BLaER1 (cell line): ENCODE results near the gene TSPAN15.

ENCODE experiments used
- H3K27ac ChIP-seq: shearing (Covaris generic); formaldehyde crosslinking; 2 replicates; pipeline ENCODE4 v1.8.1; 2022
- H3K27me3 ChIP-seq: shearing (Covaris generic); formaldehyde crosslinking; 2 replicates; pipeline ENCODE4 v1.8.1; 2022
- H3K36me3 ChIP-seq: shearing (Covaris generic); formaldehyde crosslinking; 2 replicates; pipeline ENCODE4 v1.8.1; 2022
- H3K4me1 ChIP-seq: shearing (Covaris generic); formaldehyde crosslinking; 2 replicates; pipeline ENCODE4 v1.8.1; 2022
- H3K4me2 ChIP-seq: shearing (Covaris generic); formaldehyde crosslinking; 2 replicates; pipeline ENCODE4 v1.8.1; 2022
- H3K4me3 ChIP-seq: shearing (Covaris generic); formaldehyde crosslinking; 2 replicates; pipeline ENCODE4 v1.8.1; 2022
- H3K9ac ChIP-seq: shearing (Covaris generic); formaldehyde crosslinking; 2 replicates; pipeline ENCODE4 v1.8.1; 2022
- H3K9me3 ChIP-seq: shearing (Covaris generic); formaldehyde crosslinking; 2 replicates; pipeline ENCODE4 v1.8.1; 2022
- H4K20me1 ChIP-seq: shearing (Covaris generic); formaldehyde crosslinking; 2 replicates; pipeline ENCODE4 v1.8.1; 2022
- Cebpa-rat ChIP-seq: shearing (Covaris generic); IDR thresholded peaks from 2 replicates; pipeline ENCODE4 v1.8.1; 2022

TSPAN15 gene

GRCh38 chr10:69408318-69409175 lies 42.7 kb upstream of the TSPAN15 start:
- peak overlapping the region; percentile 66 for H3K27ac ChIP-seq

GRCh38 chr10:69409176-69409495 lies 42.1 kb upstream of the TSPAN15 start:
- TF ChIP-seq Cebpa-rat = no peak
- Histone ChIP-seq H4K20me1 (no peaks in the 10 kb centered on the region), H3K27ac (peak overlapping the region; percentile 66), H3K27me3 (peaks cover 8% of the 10 kb centered on the region), H3K36me3 (no peaks in the 10 kb centered on the region), H3K9ac (peak overlapping the region; percentile 51), H3K4me2 (peak overlapping the region; percentile 85), H3K4me1 (peaks cover 41% of the 10 kb centered on the region), H3K4me3 (peak overlapping the region; percentile 62), H3K9me3 (no peaks in the 10 kb centered on the region)

More at GRCh38 chr10:69408318-69409175, 42.7 kb upstream of the TSPAN15 start:
- H3K4me1 ChIP-seq = peaks cover 41% of the 10 kb centered on the region
- no peak for TF ChIP-seq Cebpa-rat
- no peaks in the 10 kb centered on the region for H3K9me3 ChIP-seq
- peaks cover 8% of the 10 kb centered on the region for H3K27me3 ChIP-seq
- no peaks in the 10 kb centered on the region for H4K20me1 ChIP-seq
- peak overlapping the region; percentile 62 for H3K4me3 ChIP-seq
- H3K4me2 ChIP-seq = peak overlapping the region; percentile 85
- peak overlapping the region; percentile 51 for H3K9ac ChIP-seq
- H3K36me3 ChIP-seq = no peaks in the 10 kb centered on the region

DNA sequence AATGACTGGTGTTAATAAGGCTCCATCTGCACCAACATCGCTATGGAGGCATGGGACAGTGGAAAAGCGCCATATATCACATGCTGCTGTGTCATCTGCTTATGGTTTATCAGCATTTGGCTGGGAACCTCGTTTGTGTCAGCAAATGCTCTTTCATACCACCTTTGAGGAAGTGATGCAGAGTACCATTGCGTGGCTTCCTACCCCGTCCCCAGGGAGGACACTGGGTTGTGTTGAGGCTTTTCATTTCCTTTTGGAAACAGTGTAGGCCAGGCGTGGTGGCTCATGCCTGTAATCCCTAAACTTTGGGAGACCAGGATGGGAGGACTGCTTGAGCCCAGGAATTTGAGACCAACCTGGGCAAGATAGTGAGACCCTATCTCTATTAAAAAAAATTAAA lies 41.3 kb upstream of the TSPAN15 start:
- no peak for TF ChIP-seq Cebpa-rat
- H3K9me3 ChIP-seq = no peaks in the 10 kb centered on the region
- no peaks in the 10 kb centered on the region for H3K36me3 ChIP-seq
- no peaks in the 10 kb centered on the region for H4K20me1 ChIP-seq
- H3K27me3 ChIP-seq = peaks cover 8% of the 10 kb centered on the region
- H3K4me3 ChIP-seq = no peak overlapping the region
- peaks cover 41% of the 10 kb centered on the region for H3K4me1 ChIP-seq
- no peak overlapping the region for H3K9ac ChIP-seq
- H3K4me2 ChIP-seq = peak overlapping the region; percentile 85
- no peak overlapping the region for H3K27ac ChIP-seq

DNA sequence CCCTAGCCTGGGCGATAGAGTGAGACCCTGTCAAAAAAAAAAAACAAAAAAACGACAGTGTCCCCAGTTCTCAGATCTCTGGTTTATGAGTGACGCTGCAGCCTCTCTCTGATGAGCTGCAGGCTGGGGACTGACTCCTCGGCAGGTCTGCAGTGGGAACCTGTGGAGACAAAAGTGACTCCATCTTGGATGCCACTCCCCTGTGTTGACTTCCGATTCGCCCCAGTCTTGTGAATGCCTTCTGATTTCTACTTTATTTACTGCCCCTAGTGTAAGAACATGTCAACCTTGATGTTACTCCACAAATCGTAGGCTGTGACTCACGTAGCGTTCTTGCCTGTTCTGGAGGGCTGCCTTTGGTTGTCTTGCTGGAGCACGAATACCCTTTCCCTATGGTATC lies 40.8 kb upstream of the TSPAN15 start:
- TF ChIP-seq Cebpa-rat = no peak

GRCh38 chr10:69411476-69411875 lies 39.8 kb upstream of the TSPAN15 start:
- Histone ChIP-seq H3K4me3 (no peak overlapping the region), H3K9me3 (no peaks in the 10 kb centered on the region), H3K4me2 (no peak overlapping the region), H3K4me1 (peaks cover 36% of the 10 kb centered on the region), H3K36me3 (no peaks in the 10 kb centered on the region), H3K9ac (no peak overlapping the region), H3K27me3 (peaks cover 8% of the 10 kb centered on the region), H4K20me1 (no peaks in the 10 kb centered on the region), H3K27ac (no peak overlapping the region)
- no peak for TF ChIP-seq Cebpa-rat

More for the DNA sequence above, 40.8 kb upstream of the TSPAN15 start:
- H3K4me3 ChIP-seq = no peak overlapping the region
- H3K4me1 ChIP-seq = peaks cover 41% of the 10 kb centered on the region
- H3K9me3 ChIP-seq = no peaks in the 10 kb centered on the region
- peak overlapping the region; percentile 85 for H3K4me2 ChIP-seq
- H3K27me3 ChIP-seq = peaks cover 8% of the 10 kb centered on the region
- H3K27ac ChIP-seq = no peak overlapping the region
- H3K9ac ChIP-seq = no peak overlapping the region
- H4K20me1 ChIP-seq = no peaks in the 10 kb centered on the region
- H3K36me3 ChIP-seq = no peaks in the 10 kb centered on the region

- no peak overlapping the region for H3K4me3 ChIP-seq
- no peaks in the 10 kb centered on the region for H4K20me1 ChIP-seq
- TF ChIP-seq Cebpa-rat = no peak
- no peaks in the 10 kb centered on the region for H3K36me3 ChIP-seq
- H3K4me1 ChIP-seq = peaks cover 35% of the 10 kb centered on the region
- H3K27me3 ChIP-seq = peaks cover 8% of the 10 kb centered on the region
- no peak overlapping the region for H3K27ac ChIP-seq
- H3K9me3 ChIP-seq = no peaks in the 10 kb centered on the region
- H3K9ac ChIP-seq = no peak overlapping the region
- H3K4me2 ChIP-seq = no peak overlapping the region
Measured at GRCh38 chr10:69412232-69412790, 39.0 kb upstream of the TSPAN15 start.

DNA sequence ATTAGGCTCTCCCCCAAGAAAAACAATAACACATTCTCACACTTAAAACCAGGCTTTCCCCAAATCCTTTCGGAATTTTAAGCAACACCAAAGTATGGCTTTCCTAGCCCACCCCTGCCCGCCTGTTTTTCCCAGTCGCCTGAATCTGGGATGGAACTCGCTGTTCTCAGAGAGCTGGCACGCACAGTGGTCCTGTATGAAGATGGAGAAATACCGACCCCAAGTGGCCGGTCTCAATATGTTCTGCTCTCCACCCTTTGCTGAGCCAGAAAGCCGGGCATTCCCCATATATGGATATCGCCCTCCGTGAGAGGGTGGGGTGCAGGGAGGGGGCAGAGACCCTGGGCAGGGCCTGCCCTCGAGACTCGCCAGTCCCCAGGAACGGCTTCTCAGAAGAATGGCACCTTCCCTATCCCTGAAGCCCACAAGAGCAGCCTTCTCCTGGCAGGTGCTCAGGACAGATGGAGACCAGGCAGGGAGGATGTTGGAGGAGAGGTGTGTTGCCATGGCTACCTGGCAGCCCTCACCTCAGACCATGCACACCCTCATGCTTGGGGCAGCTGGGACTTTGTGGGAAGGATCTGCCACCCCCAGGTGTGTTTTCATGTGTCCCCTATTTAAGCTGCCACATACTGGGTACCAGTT lies 37.9 kb upstream of the TSPAN15 start:
- TF ChIP-seq Cebpa-rat = no peak
- Histone ChIP-seq H4K20me1 (no peaks in the 10 kb centered on the region), H3K9ac (no peak overlapping the region), H3K36me3 (no peaks in the 10 kb centered on the region), H3K27ac (no peak overlapping the region), H3K4me3 (no peak overlapping the region), H3K4me1 (peaks cover 25% of the 10 kb centered on the region), H3K4me2 (no peak overlapping the region), H3K27me3 (peaks cover 8% of the 10 kb centered on the region), H3K9me3 (no peaks in the 10 kb centered on the region)

DNA sequence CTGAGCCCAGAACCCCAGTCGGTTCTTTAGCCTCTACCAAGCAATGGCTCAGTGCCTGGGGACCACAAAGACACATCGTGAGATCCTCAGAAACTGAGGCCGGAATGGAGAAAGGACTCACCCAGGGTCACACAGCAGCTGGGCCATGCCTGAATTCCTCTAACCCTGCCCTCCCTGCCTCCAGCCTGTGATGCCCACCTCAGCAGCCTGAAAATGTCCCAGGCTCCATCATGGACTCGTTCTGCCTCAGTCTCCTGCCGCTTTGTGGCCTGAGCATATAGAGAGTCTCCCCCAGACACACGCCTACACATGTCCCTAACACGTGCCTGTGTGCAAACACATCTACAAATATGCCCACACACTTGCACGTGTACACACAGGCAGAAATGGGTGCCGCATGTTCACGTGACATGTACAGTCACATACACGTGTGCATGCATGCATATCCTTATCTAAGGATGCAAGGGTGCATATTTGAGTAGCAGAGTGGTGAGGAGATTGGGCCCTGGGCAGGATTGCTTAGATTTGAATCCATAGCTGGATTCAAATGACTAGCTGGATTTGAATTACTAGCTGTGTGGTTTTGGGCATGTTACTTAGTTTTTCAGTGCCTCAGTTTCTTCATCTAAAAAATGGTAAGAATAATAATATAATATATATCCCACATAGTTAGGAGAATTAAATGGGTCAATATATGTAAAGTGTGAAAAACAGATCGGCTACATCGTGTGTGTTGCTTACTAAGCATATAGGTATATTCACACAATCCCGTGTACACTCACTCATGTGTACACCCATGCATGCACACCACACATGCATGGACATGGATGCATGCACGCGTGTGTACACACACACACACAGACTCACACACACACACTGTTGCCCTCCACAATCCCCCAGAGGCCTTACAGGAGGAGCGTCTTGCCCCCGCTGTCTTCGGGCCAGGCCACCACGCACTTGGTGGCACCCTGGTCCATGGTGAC lies 36.9 kb upstream of the TSPAN15 start:
- no peak overlapping the region for H3K9ac ChIP-seq
- peaks cover 18% of the 10 kb centered on the region for H3K4me1 ChIP-seq
- no peak overlapping the region for H3K4me2 ChIP-seq
- H3K9me3 ChIP-seq = no peaks in the 10 kb centered on the region
- H3K36me3 ChIP-seq = no peaks in the 10 kb centered on the region
- H3K4me3 ChIP-seq = no peak overlapping the region
- H3K27ac ChIP-seq = no peak overlapping the region
- no peaks in the 10 kb centered on the region for H4K20me1 ChIP-seq
- no peak for TF ChIP-seq Cebpa-rat
- peaks cover 8% of the 10 kb centered on the region for H3K27me3 ChIP-seq

DNA sequence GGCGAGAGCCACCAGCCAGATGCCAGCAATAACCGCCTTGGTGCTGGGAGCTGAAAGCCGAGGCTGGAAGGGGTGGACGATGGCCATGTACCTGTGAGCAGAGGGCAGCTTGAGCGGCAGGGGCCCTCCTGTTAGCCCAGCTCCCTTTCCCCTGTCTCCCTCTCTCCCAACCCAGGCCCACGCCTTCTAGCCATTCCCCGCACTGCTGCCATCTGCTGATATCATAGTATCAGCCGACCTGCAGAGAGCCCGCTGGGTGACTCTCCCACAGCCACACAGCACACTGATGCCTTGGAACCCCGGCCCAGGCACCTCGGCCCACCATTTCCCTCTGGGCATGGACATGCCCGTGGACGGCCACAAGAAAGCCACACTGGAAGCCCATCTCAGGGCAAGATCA lies 36.2 kb upstream of the TSPAN15 start:
- H4K20me1 ChIP-seq = no peaks in the 10 kb centered on the region
- peaks cover 8% of the 10 kb centered on the region for H3K27me3 ChIP-seq
- no peak for TF ChIP-seq Cebpa-rat
- H3K36me3 ChIP-seq = no peaks in the 10 kb centered on the region
- no peaks in the 10 kb centered on the region for H3K9me3 ChIP-seq
- peaks cover 11% of the 10 kb centered on the region for H3K4me1 ChIP-seq
- no peak overlapping the region for H3K27ac ChIP-seq
- H3K4me2 ChIP-seq = no peak overlapping the region
- no peak overlapping the region for H3K9ac ChIP-seq
- H3K4me3 ChIP-seq = no peak overlapping the region
